Activated effector memory CD4-positive, alpha-beta T cell treated with Interleukin-2 at 50 U/mL for 16 hours (primary cell): ENCODE data around the gene ZBTB21.

Experiments
- DNase-seq: peaks from one replicate; pipeline ENCODE4 v3.0.0-alpha.2; 2020

The ZBTB21 gene

GRCh38 chr21:42009831-42010506 is at the start of gene ZBTB21:
ZBTB21 (minus strand) TSS chr21:42010360; CDS start chr21:41994095, 16,265 bp downstream.
- peak; percentile 95 for DNase-seq

GRCh38 chr21:42059721-42060120 is 49.6 kb upstream of the ZBTB21 start:
- DNase-seq: no peak

GRCh38 chr21:42059141-42059540 is 49.0 kb upstream of the ZBTB21 start:
- no peak for DNase-seq

- no peak for DNase-seq
Measured at GRCh38 chr21:42058631-42059111, 48.5 kb upstream of the ZBTB21 start.

GRCh38 chr21:42057851-42058437 is 47.8 kb upstream of the ZBTB21 start:
- no peak for DNase-seq

- DNase-seq: no peak
Measured at GRCh38 chr21:42056996-42057689, 47.0 kb upstream of the ZBTB21 start.

GRCh38 chr21:42056468-42056867 is 46.3 kb upstream of the ZBTB21 start:
- no peak for DNase-seq

GRCh38 chr21:42055425-42055824 is 45.3 kb upstream of the ZBTB21 start:
- DNase-seq: no peak

- no peak for DNase-seq
Measured at GRCh38 chr21:42051788-42052187, 41.6 kb upstream of the ZBTB21 start.

- DNase-seq: no peak
Measured at GRCh38 chr21:42049578-42050430, 39.6 kb upstream of the ZBTB21 start.

GRCh38 chr21:42048870-42049577 is 38.9 kb upstream of the ZBTB21 start:
- no peak for DNase-seq

- DNase-seq: no peak
Measured at GRCh38 chr21:42047821-42048613, 37.9 kb upstream of the ZBTB21 start.

- no peak for DNase-seq
Measured at GRCh38 chr21:42044871-42045495, 34.8 kb upstream of the ZBTB21 start.

GRCh38 chr21:42043961-42044360 is 33.8 kb upstream of the ZBTB21 start:
- DNase-seq: no peak

- DNase-seq: no peak
Measured at GRCh38 chr21:42043201-42043895, 33.2 kb upstream of the ZBTB21 start.

- no peak for DNase-seq
Measured at GRCh38 chr21:42042651-42043050, 32.5 kb upstream of the ZBTB21 start.

- DNase-seq: no peak
Measured at GRCh38 chr21:42041711-42042110, 31.6 kb upstream of the ZBTB21 start.

- no peak for DNase-seq
Measured at GRCh38 chr21:42041246-42041645, 31.1 kb upstream of the ZBTB21 start.

GRCh38 chr21:42040411-42041180 is 30.4 kb upstream of the ZBTB21 start:
- no peak for DNase-seq

GRCh38 chr21:42039911-42040351 is 29.8 kb upstream of the ZBTB21 start:
- no peak for DNase-seq
